H9 (cell line): Measurements from ENCODE around the gene CCDC141. TPM values are rescaled to one million over a fixed set of nuclear protein-coding genes. Genes with fewer than 3 reads are reported as not detected.

ENCODE experiments used
- DNase-seq: peaks from one replicate; pipeline ENCODE4 v3.0.0-alpha.2; 2017
- H2AFZ ChIP-seq: one replicate; pipeline ENCODE4 v1.6.1; 2013; ENCODE audit warnings: mild to moderate bottlenecking, low read length, control low read depth, moderate library complexity
- H2AK5ac ChIP-seq: 2 replicates; pipeline ENCODE4 v1.6.1; 2013; ENCODE audit warnings: low read length, control low read depth, mixed read lengths; ENCODE audit not compliant: insufficient read length
- H2BK120ac ChIP-seq: one replicate; pipeline ENCODE4 v1.6.1; 2013; ENCODE audit warnings: low read depth, mild to moderate bottlenecking, low read length, control low read depth, inconsistent platforms; ENCODE audit not compliant: poor library complexity, severe bottlenecking
- H2BK12ac ChIP-seq: 2 replicates; pipeline ENCODE4 v1.6.1; 2013; ENCODE audit warnings: low read length, control low read depth, mixed read lengths, low read depth; ENCODE audit not compliant: insufficient read length
- H2BK15ac ChIP-seq: 2 replicates; pipeline ENCODE4 v1.6.1; 2013; ENCODE audit warnings: low read depth, low read length, control low read depth
- H2BK20ac ChIP-seq: one replicate; pipeline ENCODE4 v1.6.1; 2013; ENCODE audit warnings: low read depth, mild to moderate bottlenecking, low read length, control low read depth, inconsistent platforms; ENCODE audit not compliant: poor library complexity, severe bottlenecking
- H2BK5ac ChIP-seq: 2 replicates; pipeline ENCODE4 v1.6.1; 2013; ENCODE audit warnings: low read length, control low read depth, mixed read lengths; ENCODE audit not compliant: insufficient read length
- H3K14ac ChIP-seq: 2 replicates; pipeline ENCODE4 v1.6.1; 2013; ENCODE audit warnings: low read length, control low read depth; ENCODE audit not compliant: insufficient read depth
- H3K18ac ChIP-seq: 2 replicates; pipeline ENCODE4 v1.6.1; 2013; ENCODE audit warnings: low read depth, mild to moderate bottlenecking, mixed read lengths, low read length, control low read depth; ENCODE audit not compliant: insufficient read length
- H3K23ac ChIP-seq: 2 replicates; pipeline ENCODE4 v1.6.1; 2013; ENCODE audit warnings: low read length, control low read depth, mixed read lengths, low read depth; ENCODE audit not compliant: insufficient read length
- H3K23me2 ChIP-seq: 2 replicates; pipeline ENCODE4 v1.6.1; 2013; ENCODE audit warnings: low read depth, mild to moderate bottlenecking, mixed read lengths, low read length, control low read depth; ENCODE audit not compliant: insufficient read length, poor library complexity, severe bottlenecking
- H3K27ac ChIP-seq: 2 replicates; pipeline ENCODE4 v1.5.1; 2013; ENCODE audit warnings: low read length, control low read depth, mixed read lengths, low read depth; ENCODE audit not compliant: insufficient read length
- H3K27me3 ChIP-seq: 2 replicates; pipeline ENCODE4 v1.6.1; 2013; ENCODE audit warnings: low read length, control low read depth, inconsistent platforms; ENCODE audit not compliant: insufficient read depth
- H3K4ac ChIP-seq: 2 replicates; pipeline ENCODE4 v1.6.1; 2013; ENCODE audit warnings: low read depth, mild to moderate bottlenecking, control low read depth, inconsistent platforms, low read length, moderate library complexity
- H3K4me1 ChIP-seq: 2 replicates; pipeline ENCODE4 v1.6.1; 2013; ENCODE audit warnings: low read length, control low read depth, inconsistent platforms; ENCODE audit not compliant: insufficient read depth
- H3K4me2 ChIP-seq: 2 replicates; pipeline ENCODE4 v1.6.1; 2013; ENCODE audit warnings: low read length, control low read depth, mixed read lengths; ENCODE audit not compliant: insufficient read length, insufficient read depth
- H3K56ac ChIP-seq: 2 replicates; pipeline ENCODE4 v1.6.1; 2013; ENCODE audit warnings: low read depth, mild to moderate bottlenecking, mixed read lengths, low read length, control low read depth; ENCODE audit not compliant: insufficient read length
- H3K79me1 ChIP-seq: 2 replicates; pipeline ENCODE4 v1.6.1; 2013; ENCODE audit warnings: low read depth, mild to moderate bottlenecking, moderate library complexity, low read length, control low read depth, inconsistent platforms; ENCODE audit not compliant: insufficient read depth, poor library complexity, severe bottlenecking
- H3K79me2 ChIP-seq: 2 replicates; pipeline ENCODE4 v1.6.1; 2013; ENCODE audit warnings: low read length, control low read depth, inconsistent platforms; ENCODE audit not compliant: insufficient read depth
- H3K9ac ChIP-seq: 2 replicates; pipeline ENCODE4 v1.6.1; 2013; ENCODE audit warnings: low read length, control low read depth, mixed read lengths; ENCODE audit not compliant: insufficient read length; ENCODE audit errors: extremely low read depth
- H3K9me3 ChIP-seq: one replicate; pipeline ENCODE4 v1.6.1; 2013; ENCODE audit warnings: low read depth, low read length, inconsistent platforms; ENCODE audit not compliant: control insufficient read depth
- H3T11ph ChIP-seq: one replicate; pipeline ENCODE4 v1.6.1; 2013; ENCODE audit warnings: mild to moderate bottlenecking, low read length, control low read depth, inconsistent platforms
- H4K20me1 ChIP-seq: one replicate; pipeline ENCODE4 v1.6.1; 2013; ENCODE audit not compliant: control insufficient read depth, insufficient read length, insufficient read depth
- H4K5ac ChIP-seq: 2 replicates; pipeline ENCODE4 v1.6.1; 2013; ENCODE audit warnings: low read depth, mild to moderate bottlenecking, mixed read lengths, low read length, control low read depth; ENCODE audit not compliant: insufficient read length
- H4K8ac ChIP-seq: replicated peaks from 2 replicates; pipeline ENCODE4 v1.6.1; 2013; ENCODE audit warnings: low read length, control low read depth, mixed read lengths, low read depth; ENCODE audit not compliant: insufficient read length
- H4K91ac ChIP-seq: 2 replicates; pipeline ENCODE4 v1.6.1; 2013; ENCODE audit warnings: low read depth, mild to moderate bottlenecking, moderate library complexity, mixed read lengths, low read length, control low read depth; ENCODE audit not compliant: insufficient read length
- H3K27ac Mint-ChIP-seq, 3 experiments: 2 replicates in 2 of 3; 3 replicates in 1 of 3; pipeline ENCODE4 v1.8.0; 2020 to 2021; ENCODE audit warnings: mixed read lengths in 3 of 3, mild to moderate bottlenecking in 1 of 3, moderate library complexity in 1 of 3
- H3K27me3 Mint-ChIP-seq: 2 replicates; pipeline ENCODE4 v1.8.0; 2021; ENCODE audit warnings: low read depth, mild to moderate bottlenecking, moderate library complexity, mixed read lengths
- H3K36me3 Mint-ChIP-seq, 3 experiments: 2 replicates in 2 of 3; 3 replicates in 1 of 3; pipeline ENCODE4 v1.8.0; 2020 to 2021; ENCODE audit warnings: low read depth in 3 of 3, mixed read lengths in 3 of 3; ENCODE audit not compliant: insufficient read depth in 1 of 3
- H3K4me1 Mint-ChIP-seq, 2 experiments: 2 replicates each; pipeline ENCODE4 v1.8.0; 2020; ENCODE audit warnings: mixed read lengths in 2 of 2
- H3K4me3 Mint-ChIP-seq, 2 experiments: 2 replicates in 1 of 2; 3 replicates in 1 of 2; pipeline ENCODE4 v1.8.0; 2020 to 2021; ENCODE audit warnings: mild to moderate bottlenecking in 2 of 2, mixed read lengths in 2 of 2, moderate library complexity in 1 of 2
- H3K9me3 Mint-ChIP-seq, 2 experiments: 2 replicates in 1 of 2; 3 replicates in 1 of 2; pipeline ENCODE4 v1.8.0; 2020; ENCODE audit warnings: mild to moderate bottlenecking in 2 of 2, mixed read lengths in 2 of 2, moderate library complexity in 1 of 2
- CTCF ChIP-seq: fragments of 200-600 bp; sonication (generic); conservative IDR thresholded peaks from 3 replicates; pipeline ENCODE4 v1.8.0; 2021; ENCODE audit warnings: antibody characterized with exemption, mild to moderate bottlenecking
- WGBS: extraction: QIAGEN DNeasy Blood & Tissue Kit; methylation state at CpG from one replicate; pipeline ENCODE4 v1.1.7; 2013; ENCODE audit warnings: missing lambda C conversion rate, low lambda C conversion rate, mixed read lengths; ENCODE audit not compliant: insufficient read length; ENCODE audit errors: extremely low coverage; 5-methylcytosine and 5-hydroxymethylcytosine counted together
- total RNA-seq: library from RNA; stranded (reverse); gene quantifications from 2 replicates; pipeline ENCODE4 v1.2.1, GENCODE V29; 2021

The CCDC141 gene
- total RNA-seq, 1 experiment from 2014 or later = 1.0 TPM

GRCh38 chr2:179082697-179083096 lies 32.8 kb upstream of the CCDC141 start:
- no peak for DNase-seq
- no peak overlapping the region for H3K4me2 ChIP-seq
- no peaks in the 10 kb centered on the region for H3K23me2 ChIP-seq
- H2AK5ac ChIP-seq = no peak overlapping the region
- no peak overlapping the region for H3K23ac ChIP-seq
- no peaks in the 10 kb centered on the region for H3K79me1 ChIP-seq
- H2AFZ ChIP-seq = no peak overlapping the region
- H4K20me1 ChIP-seq = no peaks in the 10 kb centered on the region
- H2BK120ac ChIP-seq = no peak overlapping the region
- H3K4ac ChIP-seq = no peak overlapping the region
- H4K5ac ChIP-seq = no peak overlapping the region
- no peak overlapping the region for H3K27ac ChIP-seq
- no peak overlapping the region for H2BK5ac ChIP-seq
- H3K36me3 Mint-ChIP-seq = peaks cover 0 to 4% (median 0%) of the 10 kb centered on the region in 3 experiments; a peak in 3 of 7 replicates
- no peak overlapping the region for H3K56ac ChIP-seq
- H2BK15ac ChIP-seq = no peak overlapping the region
- H4K8ac ChIP-seq = no peak overlapping the region
- H4K91ac ChIP-seq = no peak overlapping the region
- H3K27me3 ChIP-seq = no peaks in the 10 kb centered on the region
- H3K79me2 ChIP-seq = no peaks in the 10 kb centered on the region
- no peak overlapping the region for H3K9ac ChIP-seq
- no peaks in the 10 kb centered on the region for H3K4me1 ChIP-seq
- H2BK12ac ChIP-seq = no peak overlapping the region
- H2BK20ac ChIP-seq = no peak overlapping the region
- H3K27me3 Mint-ChIP-seq = no peaks in the 10 kb centered on the region; the same call in none of the 2 replicates
- no peaks in the 10 kb centered on the region; a peak in 1 of 4 replicates for H3K4me1 Mint-ChIP-seq
- WGBS = no CpG with 5 or more reads among the region's 2 CpGs
- H3K27ac Mint-ChIP-seq = no peak overlapping the region; a peak in 1 of 7 replicates
- H3K18ac ChIP-seq = no peak overlapping the region
- no peak for TF ChIP-seq CTCF
- peaks cover 3 to 15% of the 10 kb centered on the region in 2 experiments for H3K9me3 Mint-ChIP-seq
- H3T11ph ChIP-seq = no peak overlapping the region
- H3K4me3 Mint-ChIP-seq = no peak overlapping the region
- H3K9me3 ChIP-seq = no peaks in the 10 kb centered on the region
- H3K14ac ChIP-seq = no peak overlapping the region
